ENCODE data around the gene BCAS3. TPM values are rescaled to one million over a fixed set of nuclear protein-coding genes. Genes with fewer than 3 reads are reported as not detected.
"Not testable (repeated sequence)": the region's sequence is repeated elsewhere in the genome, so short reads cannot be mapped to it uniquely, and the experiment has no call there.

BCAS3 gene
- polyA plus RNA-seq, 3 donors = 10.3 to 19.1 (median 14.7) TPM

DNA sequence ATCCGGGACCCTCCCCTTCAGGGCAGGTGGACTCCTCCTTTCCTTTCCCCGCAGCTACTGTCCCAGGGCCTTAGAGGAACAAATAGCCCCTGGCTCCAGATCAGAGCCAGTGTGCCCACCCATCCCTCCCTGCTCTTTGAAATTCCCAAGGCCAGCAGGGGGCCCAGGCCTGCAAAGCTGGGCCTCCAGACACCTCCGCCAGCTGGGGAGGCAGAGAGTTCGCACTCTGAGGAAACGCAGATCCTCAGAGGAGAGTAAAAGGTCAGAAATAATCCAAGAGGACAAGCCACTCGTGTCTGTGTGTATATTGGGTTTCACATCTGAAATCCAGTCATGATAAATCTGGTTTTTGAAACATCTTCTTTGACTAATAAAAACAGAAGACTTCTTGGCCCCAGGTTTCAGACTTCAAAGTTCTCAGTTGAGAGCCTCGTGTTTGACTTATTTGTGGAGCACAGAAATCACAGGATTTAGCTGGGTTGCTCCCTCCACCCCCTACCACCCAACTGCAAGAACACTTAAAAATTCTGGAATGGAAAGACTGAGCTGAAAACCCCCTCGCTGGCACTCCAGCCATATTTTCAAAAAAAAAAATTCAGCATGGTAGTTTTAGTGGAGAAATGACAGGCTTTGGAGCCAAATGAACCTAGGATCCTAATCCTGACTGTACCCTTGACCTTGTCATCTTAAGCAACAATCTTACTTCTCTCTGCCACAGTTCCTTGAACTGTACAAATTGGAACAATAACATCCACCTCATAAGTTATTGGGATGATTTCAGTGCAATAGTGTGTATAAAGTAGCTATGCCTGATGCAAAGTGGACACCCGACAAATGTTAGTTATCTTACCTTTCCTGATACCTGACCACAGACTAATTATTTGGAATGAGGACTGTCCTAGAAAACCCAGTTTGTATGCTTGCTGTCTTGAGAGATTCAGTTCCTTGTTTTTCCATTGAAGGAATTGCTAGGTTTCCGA lies 677.5 kb downstream of the BCAS3 start:
- Mint-ChIP-seq H3K4me3 (no peak overlapping the region), H3K27ac (no peak overlapping the region)
- intact Hi-C loops (cut with micrococcal nuclease) = no loop called here

DNA sequence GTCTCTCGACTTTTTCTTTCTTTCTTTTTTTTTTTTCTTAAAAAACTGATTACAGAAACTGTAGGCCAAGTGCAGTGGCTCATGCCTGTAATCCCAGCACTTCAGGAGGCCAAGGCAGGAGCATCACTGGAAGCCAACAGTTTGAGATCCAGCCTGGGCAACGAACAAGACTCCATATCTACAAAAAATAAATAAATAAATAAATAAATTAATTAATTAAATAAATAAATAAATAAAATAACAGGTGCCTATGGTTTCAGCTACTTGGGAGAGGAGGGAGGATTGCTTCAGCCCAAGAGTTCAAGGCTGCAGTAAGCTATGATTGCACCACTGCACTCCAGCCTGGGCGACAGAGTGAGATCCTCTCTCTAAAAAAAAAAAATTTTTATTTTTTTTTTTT lies 679.4 kb downstream of the BCAS3 start:
- H3K27ac ChIP-seq (ENCODE audit: low read depth in 1 of 2, low read length in 2 of 2); H3K36me3 ChIP-seq (replicated peaks in 1 of 2; ENCODE audit: control insufficient read depth in 1 of 2, insufficient read depth in 2 of 2, low read length in 2 of 2); H3K4me2 ChIP-seq (replicated peaks; ENCODE audit: extremely low read depth, low read length, poor library complexity, severe bottlenecking); intact Hi-C loops (cut with micrococcal nuclease); H3K9me3 ChIP-seq (replicated peaks in 1 of 2; ENCODE audit: control insufficient read depth in 1 of 2, insufficient read depth in 1 of 2, low read length in 2 of 2); H3K27me3 ChIP-seq (ENCODE audit: control insufficient read depth in 2 of 2, insufficient read depth in 2 of 2, low read length in 2 of 2); H3K9ac ChIP-seq (ENCODE audit: insufficient read depth, low read length, poor library complexity, severe bottlenecking); H3K36me3 Mint-ChIP-seq; H3K27ac Mint-ChIP-seq; H3K4me1 ChIP-seq (ENCODE audit: control insufficient read depth in 1 of 2, insufficient read depth in 2 of 2, low read length in 2 of 2); H3K4me3 ChIP-seq (replicated peaks in 1 of 3; ENCODE audit: low read depth in 2 of 3, low read length in 3 of 3); H4K20me1 ChIP-seq (ENCODE audit: insufficient read depth, low read length); H3K9me3 Mint-ChIP-seq; H3K4me1 Mint-ChIP-seq; H2AFZ ChIP-seq (ENCODE audit: insufficient read depth, low read depth, low read length, poor library complexity, severe bottlenecking); DNase-seq; H3K27me3 Mint-ChIP-seq (ENCODE audit: low read depth in 3 of 3); H3K79me2 ChIP-seq (ENCODE audit: insufficient read depth, low read length); H3K4me3 Mint-ChIP-seq: not testable (repeated sequence)
- 100% methylated on average over 1 of the region's 3 CpGs for WGBS (ENCODE audit: insufficient coverage)

More for the DNA sequence above, 677.5 kb downstream of the BCAS3 start:
- Histone ChIP-seq H3K27ac (ENCODE audit: low read depth in 1 of 2, low read length in 2 of 2) (no peak overlapping the region), H4K20me1 (ENCODE audit: insufficient read depth, low read length) (no peaks in the 10 kb centered on the region), H3K4me1 (ENCODE audit: control insufficient read depth in 1 of 2, insufficient read depth in 2 of 2, low read length in 2 of 2) (no peaks in the 10 kb centered on the region), H3K27me3 (ENCODE audit: control insufficient read depth in 2 of 2, insufficient read depth in 2 of 2, low read length in 2 of 2) (no peaks in the 10 kb centered on the region), H3K79me2 (ENCODE audit: insufficient read depth, low read length) (no peaks in the 10 kb centered on the region), H3K4me2 (replicated peaks; ENCODE audit: extremely low read depth, low read length, poor library complexity, severe bottlenecking) (no peak overlapping the region), H3K9me3 (replicated peaks in 1 of 2; ENCODE audit: control insufficient read depth in 1 of 2, insufficient read depth in 1 of 2, low read length in 2 of 2) (no peaks in the 10 kb centered on the region), H3K36me3 (replicated peaks in 1 of 2; ENCODE audit: control insufficient read depth in 1 of 2, insufficient read depth in 2 of 2, low read length in 2 of 2) (no peaks in the 10 kb centered on the region), H3K9ac (ENCODE audit: insufficient read depth, low read length, poor library complexity, severe bottlenecking) (no peak overlapping the region), H3K4me3 (replicated peaks in 1 of 3; ENCODE audit: low read depth in 2 of 3, low read length in 3 of 3) (no peak overlapping the region), H2AFZ (ENCODE audit: insufficient read depth, low read depth, low read length, poor library complexity, severe bottlenecking) (no peak overlapping the region)
- Mint-ChIP-seq H3K36me3 (peaks cover 0 to 2% of the 10 kb centered on the region in 2 donors), H3K27me3 (ENCODE audit: low read depth in 3 of 3) (peaks cover 0 to 2% (median 0%) of the 10 kb centered on the region in 3 donors), H3K9me3 (no peaks in the 10 kb centered on the region), H3K4me1 (no peaks in the 10 kb centered on the region)
- WGBS (ENCODE audit: insufficient coverage) = 100% methylated on average over 6 of the region's 10 CpGs
- TF ChIP-seq CTCF (IDR thresholded peaks at IDR 0.05) = no peak
- no peak for DNase-seq

GRCh38 chr17:61359513-61359912 lies 681.9 kb downstream of the BCAS3 start:
- H3K27ac ChIP-seq (ENCODE audit: low read depth in 1 of 2, low read length in 2 of 2); H3K4me3 Mint-ChIP-seq; H3K27ac Mint-ChIP-seq; DNase-seq; H3K9me3 ChIP-seq (replicated peaks in 1 of 2; ENCODE audit: control insufficient read depth in 1 of 2, insufficient read depth in 1 of 2, low read length in 2 of 2); H3K36me3 ChIP-seq (replicated peaks in 1 of 2; ENCODE audit: control insufficient read depth in 1 of 2, insufficient read depth in 2 of 2, low read length in 2 of 2); H3K79me2 ChIP-seq (ENCODE audit: insufficient read depth, low read length); intact Hi-C loops (cut with micrococcal nuclease); H3K4me3 ChIP-seq (replicated peaks in 1 of 3; ENCODE audit: low read depth in 2 of 3, low read length in 3 of 3); H3K4me2 ChIP-seq (replicated peaks; ENCODE audit: extremely low read depth, low read length, poor library complexity, severe bottlenecking); H3K36me3 Mint-ChIP-seq; H3K27me3 Mint-ChIP-seq (ENCODE audit: low read depth in 3 of 3); H2AFZ ChIP-seq (ENCODE audit: insufficient read depth, low read depth, low read length, poor library complexity, severe bottlenecking); H3K4me1 ChIP-seq (ENCODE audit: control insufficient read depth in 1 of 2, insufficient read depth in 2 of 2, low read length in 2 of 2); H3K9me3 Mint-ChIP-seq; H3K4me1 Mint-ChIP-seq; H3K9ac ChIP-seq (ENCODE audit: insufficient read depth, low read length, poor library complexity, severe bottlenecking); H3K27me3 ChIP-seq (ENCODE audit: control insufficient read depth in 2 of 2, insufficient read depth in 2 of 2, low read length in 2 of 2); H4K20me1 ChIP-seq (ENCODE audit: insufficient read depth, low read length): not testable (repeated sequence)
- WGBS (ENCODE audit: insufficient coverage) = 100% methylated on average over 9 of the region's 9 CpGs

All from CD14-positive monocyte (primary cell).